CD1c-positive myeloid dendritic cell (primary cell): ENCODE data around the gene SLC38A10.
A peak's percentile ranks its signal among the peaks of the same experiment; 100 is the strongest.

Experiments used
- DNase-seq: peaks from one replicate; pipeline ENCODE4 v3.0.0-alpha.2; 2016; ENCODE audit errors: extremely low spot score

SLC38A10 gene

DNA sequence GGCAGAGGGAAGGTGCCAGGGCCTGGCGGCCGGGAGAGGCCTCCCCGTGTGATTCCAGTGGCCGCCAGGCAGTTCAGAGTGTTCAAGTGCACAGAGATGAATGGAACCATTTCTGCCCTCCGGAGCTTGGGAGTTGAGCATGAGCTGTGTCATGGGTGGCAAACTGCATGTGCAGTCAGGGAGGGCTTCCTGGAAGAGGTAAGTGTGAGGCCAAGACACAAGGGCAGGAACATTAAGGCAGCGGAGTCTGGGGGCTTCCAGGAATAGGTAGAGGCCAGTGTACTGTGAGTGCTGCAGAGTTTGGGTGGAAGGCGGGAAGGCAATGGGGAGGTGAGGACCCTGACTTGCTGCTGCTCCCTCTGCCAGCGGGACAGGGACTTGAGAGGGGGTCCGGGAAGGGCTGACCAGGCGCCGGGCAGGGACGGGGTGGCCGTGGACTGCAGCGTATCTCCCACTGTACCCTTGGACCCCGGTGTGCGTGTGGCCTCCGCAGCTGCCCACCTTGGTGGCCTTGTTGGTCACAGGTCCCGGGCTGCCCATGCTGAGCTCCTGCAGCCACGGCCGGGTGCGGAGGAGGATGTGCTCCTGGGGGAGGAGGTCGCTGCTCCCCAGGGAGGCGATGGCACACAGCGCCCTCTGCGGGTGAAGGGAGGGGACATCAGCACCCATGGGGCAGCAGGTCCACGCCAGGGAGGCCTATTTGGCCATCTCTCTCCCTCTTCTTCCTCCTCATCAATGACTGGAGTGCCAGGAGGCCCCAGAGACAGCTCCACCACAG lies 64.9 kb downstream of the SLC38A10 start:
- DNase-seq: peak; percentile 21

DNA sequence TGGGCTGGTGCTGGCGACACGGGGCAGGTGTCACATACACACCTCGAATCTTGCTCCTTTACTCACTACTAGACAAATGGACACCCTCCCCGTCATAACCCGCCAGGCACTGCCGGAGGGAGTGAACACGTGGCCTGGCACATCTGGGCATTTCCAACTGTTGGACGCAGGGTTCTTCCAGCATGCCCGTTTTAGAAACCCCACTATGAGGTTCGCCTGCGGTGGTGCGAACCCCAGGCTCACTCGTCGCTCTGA lies 65.5 kb downstream of the SLC38A10 start:
- no peak for DNase-seq

GRCh38 chr17:81228834-81229665 lies 66.1 kb downstream of the SLC38A10 start:
- DNase-seq: peak; percentile 29

- peak; percentile 73 for DNase-seq
Measured at GRCh38 chr17:81228420-81228819, 66.7 kb downstream of the SLC38A10 start.

DNA sequence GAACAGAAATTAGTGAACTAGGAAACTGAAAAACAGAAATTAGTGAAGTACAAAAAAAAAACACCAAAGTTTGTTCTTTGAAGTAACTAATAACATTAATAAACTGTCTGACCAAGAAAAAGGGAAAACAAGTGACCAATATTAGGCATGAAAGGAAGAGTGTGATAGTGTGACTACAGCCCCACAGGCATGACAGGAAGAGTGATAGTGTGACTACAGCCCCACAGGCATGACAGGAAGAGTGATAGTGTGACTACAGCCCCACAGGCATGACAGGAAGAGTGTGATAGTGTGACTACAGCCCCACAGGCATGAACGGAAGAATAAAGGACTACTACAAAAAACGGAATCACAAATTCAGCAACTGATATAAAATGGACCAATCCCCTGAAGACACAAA lies 67.5 kb downstream of the SLC38A10 start:
- peak; percentile 13 for DNase-seq

- DNase-seq: peak; percentile 76
Measured at GRCh38 chr17:81223762-81224130, 71.4 kb downstream of the SLC38A10 start.

DNA sequence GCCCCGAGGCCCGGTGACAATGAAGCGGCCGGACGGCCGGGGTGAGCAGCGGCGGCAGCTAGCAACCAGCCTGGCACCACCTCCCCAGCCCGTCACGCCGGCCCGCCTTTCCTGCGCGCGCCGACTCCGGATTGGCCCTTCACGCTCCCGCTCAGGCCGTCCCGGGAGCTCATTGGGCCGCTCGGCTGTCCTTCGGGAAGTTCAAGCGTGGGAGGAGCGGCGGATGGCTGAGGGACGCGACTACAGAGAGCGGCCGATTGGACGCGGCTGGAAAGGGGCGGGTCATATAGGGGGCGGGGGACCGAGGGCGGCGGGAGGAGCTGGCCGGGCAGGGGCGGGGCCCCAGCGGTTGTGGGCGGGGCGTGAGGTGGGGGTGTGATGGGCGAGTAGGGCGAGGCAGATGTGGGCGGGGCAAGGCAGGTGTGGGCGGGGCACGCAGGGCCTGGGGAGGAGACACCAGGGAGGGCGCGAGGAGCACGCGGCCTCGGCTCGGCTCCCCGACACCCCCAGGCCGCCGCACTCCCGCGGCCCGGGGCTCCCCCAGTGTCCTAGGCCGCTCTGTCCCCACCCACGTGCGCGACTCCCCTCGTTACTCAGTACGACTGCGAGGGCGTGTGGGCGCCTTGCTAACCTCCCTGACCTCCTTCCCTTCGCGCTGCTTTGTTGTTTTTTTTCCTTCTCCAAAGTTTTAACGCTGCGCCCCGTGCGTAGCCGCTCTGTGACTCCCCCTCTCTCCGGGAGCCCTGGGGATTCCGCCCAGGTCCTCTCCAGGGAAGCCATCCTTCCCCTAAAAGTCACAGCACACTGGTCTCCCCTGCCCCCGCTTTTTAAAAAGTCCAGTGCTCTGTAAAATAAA lies 72.0 kb downstream of the SLC38A10 start, which contains the start of gene CEP131:
CEP131 (minus strand) TSS at position 60 of the 856 bp plus-strand sequence. CDS start 2,909 bp downstream, outside the sequence.
- DNase-seq: peak; percentile 99

DNA sequence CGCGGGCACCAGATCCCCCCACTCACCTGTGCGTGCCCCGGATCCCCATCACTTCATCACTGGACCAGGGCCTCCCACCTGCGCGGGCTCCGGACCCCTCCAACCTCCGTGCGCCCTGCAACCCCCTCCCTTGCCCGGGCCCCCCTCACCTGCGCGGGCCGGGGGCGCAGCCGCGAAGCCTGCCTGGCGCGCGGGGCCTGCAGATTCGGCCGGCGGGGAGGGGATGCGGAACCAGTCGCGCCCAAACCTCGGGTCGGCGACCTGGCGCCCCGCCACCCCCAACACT lies 72.5 kb downstream of the SLC38A10 start:
- DNase-seq: no peak

DNA sequence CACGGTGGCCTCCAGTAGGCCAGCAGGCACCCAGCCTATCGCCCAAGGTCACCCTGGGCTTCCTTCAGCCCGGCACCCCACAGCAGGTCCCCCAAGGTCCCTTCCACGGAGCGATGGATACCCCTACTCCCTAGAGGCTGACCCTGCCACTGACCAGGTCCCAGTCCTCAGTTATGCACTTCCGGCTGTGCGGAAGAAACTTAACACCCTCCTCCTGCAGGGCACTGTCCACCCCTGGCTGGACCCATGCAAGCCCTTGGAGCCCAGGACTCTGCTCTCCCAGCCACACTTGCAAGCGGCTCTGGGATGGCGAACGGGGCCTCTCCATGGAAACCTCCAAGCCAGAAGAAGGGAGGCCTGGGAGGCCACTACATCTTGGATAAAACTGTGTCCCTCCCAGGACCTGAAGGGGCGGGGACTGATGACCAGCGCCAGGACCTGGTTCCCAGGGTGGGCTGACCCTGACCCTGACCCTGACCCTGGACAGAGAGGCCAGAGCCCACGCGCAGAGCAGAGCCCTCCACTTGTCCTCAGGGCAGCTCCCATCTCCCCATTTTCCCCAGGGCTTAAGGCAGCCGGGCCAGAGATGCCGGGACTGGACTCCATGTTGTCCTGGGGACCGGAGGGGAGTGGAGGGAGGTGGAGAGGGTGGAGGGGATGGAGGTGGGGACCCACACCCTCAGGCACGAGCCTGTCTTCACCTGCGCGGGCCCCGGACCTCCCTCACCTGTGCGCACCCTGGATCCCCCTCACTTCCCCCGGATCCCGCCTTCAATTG lies 73.1 kb downstream of the SLC38A10 start:
- no peak for DNase-seq

DNA sequence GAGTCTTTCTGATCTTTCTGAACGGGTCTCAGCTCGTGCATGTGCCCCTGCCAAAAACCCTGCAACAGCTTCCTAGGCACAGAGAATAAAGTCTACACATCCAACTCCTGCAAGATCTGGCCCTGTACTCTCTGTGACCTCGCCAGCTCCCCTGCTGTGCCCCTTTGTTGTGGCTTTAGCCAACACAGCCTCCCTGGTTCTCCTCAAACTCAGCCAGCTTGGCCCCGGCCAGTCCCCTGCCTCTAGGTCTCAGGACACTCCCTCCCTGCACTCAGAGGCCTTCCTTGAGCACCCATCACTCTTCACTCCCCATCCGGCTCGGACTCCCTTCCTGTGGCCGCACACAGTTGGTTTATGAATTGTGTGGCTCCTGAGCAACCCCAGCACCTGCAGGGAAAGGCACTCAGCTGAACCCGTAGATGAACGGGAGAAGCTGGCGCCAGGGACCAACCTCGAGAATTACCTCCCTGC lies 73.7 kb downstream of the SLC38A10 start:
- no peak for DNase-seq

DNA sequence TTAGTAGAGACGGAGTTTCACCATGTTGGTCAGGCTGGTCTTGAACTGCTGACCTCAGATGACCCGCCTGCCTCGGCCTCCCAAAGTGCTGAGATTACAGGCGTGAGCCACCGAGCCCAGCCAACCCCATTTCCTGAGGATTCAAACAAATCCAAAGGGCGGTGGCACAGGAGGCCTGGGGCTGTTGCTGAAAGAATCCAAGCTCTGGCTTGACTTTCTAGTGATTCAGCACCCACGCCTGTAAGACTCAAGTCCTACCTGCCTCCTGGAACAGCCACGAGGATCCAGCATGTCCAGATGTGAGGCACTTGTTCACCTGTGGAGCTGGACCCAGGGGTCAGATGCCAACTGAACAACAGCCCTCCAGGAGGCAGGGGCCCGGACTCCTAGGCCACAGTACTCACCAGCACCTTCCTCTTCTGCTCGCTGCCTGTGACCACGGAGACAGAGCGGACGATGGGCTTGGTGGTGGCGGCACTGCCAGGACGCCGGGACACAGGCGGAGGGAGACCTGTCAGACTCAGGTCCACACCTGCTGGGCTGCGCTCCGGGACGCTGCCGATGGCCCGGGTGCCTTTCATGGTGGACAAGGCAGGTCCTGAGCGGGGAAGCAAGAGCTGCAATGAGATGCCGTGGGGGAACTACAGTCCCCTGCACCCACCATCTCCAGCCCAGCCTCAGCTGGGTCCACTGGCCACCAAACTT lies 75.5 kb downstream of the SLC38A10 start:
- no peak for DNase-seq

- DNase-seq: no peak
Measured at GRCh38 chr17:81218991-81219390, 76.1 kb downstream of the SLC38A10 start.

DNA sequence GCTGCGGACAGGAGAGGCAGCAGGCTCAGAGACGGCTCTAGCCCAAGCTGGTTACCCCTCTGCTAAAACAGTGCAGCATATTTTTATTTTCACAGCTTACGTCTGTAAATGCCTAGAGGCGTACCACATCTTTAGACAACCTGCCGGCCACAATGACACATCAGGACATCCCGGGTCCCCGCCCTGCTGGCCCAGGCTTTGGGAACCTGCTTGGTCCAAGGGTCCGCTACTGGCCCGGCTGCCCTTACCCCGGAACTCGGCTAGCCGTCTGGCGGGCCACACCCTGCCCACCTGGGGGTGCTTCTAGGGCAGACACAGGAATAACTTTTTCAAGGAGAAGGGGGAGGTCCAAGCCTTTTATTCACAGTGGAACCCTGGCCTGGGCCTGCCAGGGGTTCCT lies 76.6 kb downstream of the SLC38A10 start:
- no peak for DNase-seq

DNA sequence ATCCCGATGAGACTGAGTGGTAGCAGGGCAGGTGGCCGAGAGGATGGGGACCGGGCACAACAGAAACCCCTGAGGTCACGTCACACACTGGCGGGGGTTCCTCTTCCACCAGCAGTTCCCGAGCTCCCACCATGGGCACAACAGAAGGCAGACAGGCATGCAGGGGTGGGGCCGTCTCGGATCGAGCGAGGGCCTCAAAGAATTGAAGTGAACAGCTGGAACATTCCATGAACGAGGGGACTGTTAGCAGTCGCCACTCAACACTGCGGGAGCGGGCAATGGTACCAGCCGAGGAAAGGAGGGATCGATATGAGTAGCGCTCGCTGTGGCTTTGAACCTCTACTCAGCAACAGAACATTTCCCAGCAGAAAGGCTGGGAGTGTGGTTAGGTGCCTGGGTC lies 77.6 kb downstream of the SLC38A10 start:
- no peak for DNase-seq

- no peak for DNase-seq
Measured at GRCh38 chr17:81213978-81214377, 81.1 kb downstream of the SLC38A10 start.

DNA sequence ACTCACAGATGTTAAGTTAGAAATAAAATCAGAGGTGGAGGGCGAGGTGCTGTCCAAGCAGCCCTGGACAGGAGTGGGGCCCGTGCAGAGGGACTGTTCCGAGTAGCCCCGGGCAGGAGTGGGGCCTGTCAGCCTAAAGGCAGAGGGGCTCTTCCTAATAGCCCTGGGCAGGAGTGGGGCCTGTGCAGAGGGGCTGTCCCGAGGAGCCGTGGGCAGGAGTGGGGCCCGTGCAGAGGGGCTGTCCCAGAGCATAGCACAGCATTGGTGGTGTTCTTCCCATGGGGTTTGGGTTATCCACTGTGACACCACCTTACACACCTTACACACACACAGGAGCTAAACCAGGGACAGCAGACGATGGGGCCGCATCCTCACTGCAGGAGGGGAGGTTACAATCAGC lies 82.7 kb downstream of the SLC38A10 start:
- no peak for DNase-seq

- peak; percentile 38 for DNase-seq
Measured at GRCh38 chr17:81210868-81211267, 84.2 kb downstream of the SLC38A10 start.

DNA sequence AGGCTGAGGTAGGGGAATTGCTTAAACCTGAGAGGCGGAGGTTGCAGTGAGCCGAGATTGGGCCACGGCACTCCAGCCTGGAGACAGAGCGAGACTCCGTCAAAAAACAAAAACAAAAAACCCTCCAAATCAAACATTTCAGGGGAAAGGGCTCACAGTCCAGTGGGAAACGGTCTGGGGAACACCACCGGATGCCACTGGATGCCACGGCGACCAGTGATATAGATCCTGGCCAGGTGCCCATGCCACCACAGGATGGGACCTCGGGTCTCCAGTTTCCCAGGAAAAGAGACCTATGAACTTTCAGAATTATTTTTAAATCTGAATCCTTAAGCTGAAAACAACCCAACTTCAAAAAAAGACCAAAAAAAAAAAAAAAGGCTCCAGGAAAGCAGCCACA lies 84.6 kb downstream of the SLC38A10 start:
- DNase-seq: no peak

DNA sequence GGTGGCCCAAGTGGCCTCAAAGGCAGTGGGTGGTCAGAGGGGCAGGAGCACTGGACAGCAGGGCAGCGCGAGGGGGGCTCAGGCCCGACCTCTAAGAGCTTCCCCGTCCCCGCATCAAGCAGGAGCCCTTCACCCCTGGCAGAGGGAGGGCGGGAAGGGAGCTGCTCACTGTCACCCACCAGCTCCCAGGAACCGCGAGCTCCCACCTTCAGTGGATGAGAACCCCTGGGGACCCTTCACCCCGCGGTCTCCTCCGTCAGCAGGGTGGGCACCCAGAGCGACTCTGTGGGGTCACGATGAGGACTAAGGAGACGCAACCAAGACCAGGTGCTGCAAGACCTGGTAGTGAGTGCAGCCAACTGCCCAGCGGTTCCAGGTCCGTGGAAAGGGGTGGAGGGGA lies 86.0 kb downstream of the SLC38A10 start:
- no peak for DNase-seq

DNA sequence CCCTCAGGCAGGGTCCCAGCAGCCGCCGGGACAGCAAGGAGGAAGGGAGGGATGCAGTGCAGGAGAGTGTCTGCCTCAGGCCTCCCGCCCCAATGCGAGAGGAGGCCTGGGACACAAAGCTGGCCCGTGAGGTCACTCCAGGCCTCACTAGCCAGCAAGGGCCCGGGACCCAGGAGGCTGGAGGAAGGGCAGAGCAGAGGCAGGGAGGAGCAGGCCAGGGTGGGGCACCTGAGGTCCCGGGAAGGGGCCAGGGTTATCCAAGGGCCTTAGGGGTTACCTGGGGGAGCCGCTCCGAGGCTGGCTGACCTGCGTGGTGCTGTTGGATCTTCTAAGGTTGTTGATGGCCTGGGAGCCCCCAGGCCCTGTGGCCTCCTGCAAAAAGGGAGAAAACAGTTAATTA lies 86.5 kb downstream of the SLC38A10 start:
- DNase-seq: no peak
